ENCODE measurements around the gene TSPAN14. TPM values are rescaled to one million over a fixed set of nuclear protein-coding genes. Genes with fewer than 3 reads are reported as not detected.
A peak's percentile ranks its signal among the peaks of the same experiment; 100 is the strongest.

Gene TSPAN14
- total RNA-seq, 1 experiment from 2014 or later = 46.8 TPM

DNA sequence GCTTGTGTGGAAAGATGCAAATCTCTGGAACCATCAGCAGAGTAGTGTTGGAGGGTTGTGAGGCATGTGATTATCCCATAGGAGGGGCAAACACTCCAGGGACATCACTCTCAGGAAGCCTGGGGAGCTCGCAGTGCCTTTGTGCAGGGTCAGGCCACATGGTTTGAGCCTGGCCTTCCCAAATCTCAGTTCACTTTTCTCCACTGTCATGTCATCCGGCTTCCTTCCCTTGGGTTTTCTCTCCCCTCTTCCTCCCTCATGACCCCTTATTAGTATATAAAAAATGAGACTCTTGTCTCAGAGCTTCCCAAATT lies 20.4 kb downstream of the TSPAN14 start:
- Histone ChIP-seq H4K8ac (replicated peaks; ENCODE audit: insufficient read length, low read depth, low read length) (no peak overlapping the region), H4K5ac (ENCODE audit: insufficient read length, low read depth, low read length) (no peak overlapping the region), H3K23me2 (ENCODE audit: insufficient read length, low read depth, low read length, poor library complexity, severe bottlenecking) (no peaks in the 10 kb centered on the region), H3K27ac (ENCODE audit: insufficient read length, low read depth, low read length) (no peak overlapping the region), H3K79me1 (ENCODE audit: insufficient read depth, low read depth, low read length, poor library complexity, severe bottlenecking) (peaks cover 9% of the 10 kb centered on the region), H3K9ac (ENCODE audit: extremely low read depth, insufficient read length, low read length) (no peak overlapping the region), H3K79me2 (ENCODE audit: insufficient read depth, low read length) (0 out of 2 replicates have a peak, but pooled peaks cover 2% of the 10 kb centered on the region), H3K56ac (ENCODE audit: insufficient read length, low read depth, low read length) (no peak overlapping the region), H2BK5ac (ENCODE audit: insufficient read length, low read length) (no peak overlapping the region), H3K4me2 (ENCODE audit: insufficient read depth, insufficient read length, low read length) (no peak overlapping the region), H4K91ac (ENCODE audit: insufficient read length, low read depth, low read length) (no peak overlapping the region), H4K20me1 (ENCODE audit: control insufficient read depth, insufficient read depth, insufficient read length) (no peaks in the 10 kb centered on the region), H3K23ac (ENCODE audit: insufficient read length, low read depth, low read length) (no peak overlapping the region), H2BK20ac (ENCODE audit: low read depth, low read length, poor library complexity, severe bottlenecking) (no peak overlapping the region), H3T11ph (ENCODE audit: low read length) (no peak overlapping the region), H2BK120ac (ENCODE audit: low read depth, low read length, poor library complexity, severe bottlenecking) (no peak overlapping the region), H3K14ac (ENCODE audit: insufficient read depth, low read length) (no peak overlapping the region), H2AK5ac (ENCODE audit: insufficient read length, low read length) (no peak overlapping the region), H3K4me1 (ENCODE audit: insufficient read depth, low read length) (peaks cover 6% of the 10 kb centered on the region; the same call in 1 of the 2 replicates), H3K9me3 (ENCODE audit: control insufficient read depth, low read depth, low read length) (no peaks in the 10 kb centered on the region), H3K4ac (ENCODE audit: low read depth, low read length) (no peak overlapping the region), H2AFZ (ENCODE audit: low read length) (no peak overlapping the region), H2BK15ac (ENCODE audit: low read depth, low read length) (no peak overlapping the region), H2BK12ac (ENCODE audit: insufficient read length, low read depth, low read length) (no peak overlapping the region), H3K18ac (ENCODE audit: insufficient read length, low read depth, low read length) (no peak overlapping the region), H3K27me3 (ENCODE audit: insufficient read depth, low read length) (no peaks in the 10 kb centered on the region)
- peak overlapping the region in 1 of 3 experiments; percentile 21; a peak in 1 of 7 replicates for H3K27ac Mint-ChIP-seq
- peaks cover 42 to 51% of the 10 kb centered on the region in 2 experiments for H3K4me1 Mint-ChIP-seq
- peak overlapping the region in 1 of 2 experiments; percentile 47; a peak in 1 of 5 replicates for H3K4me3 Mint-ChIP-seq
- H3K36me3 Mint-ChIP-seq (ENCODE audit: insufficient read depth in 1 of 3, low read depth in 3 of 3) = peaks cover 17 to 27% (median 18%) of the 10 kb centered on the region in 3 experiments
- TF ChIP-seq CTCF (conservative IDR thresholded peaks at IDR 0.05) = no peak
- peaks cover 19% of the 10 kb centered on the region for H3K27me3 Mint-ChIP-seq (ENCODE audit: low read depth)
- no CpG with 5 or more reads among the region's 2 CpGs for WGBS (ENCODE audit: extremely low coverage, insufficient read length, low lambda C conversion rate)
- no peak for DNase-seq
- H3K9me3 Mint-ChIP-seq = peaks cover 4 to 7% of the 10 kb centered on the region in 2 experiments; a peak in 4 of 5 replicates
